Ishikawa (cell line): ENCODE results near the gene SIX5.

ENCODE experiments used
- CEBPB ChIP-seq: IDR thresholded peaks from 2 replicates; pipeline ENCODE4 v1.6.1; 2012
- YY1 ChIP-seq: IDR thresholded peaks from 2 replicates; pipeline ENCODE4 v1.6.1; 2012; ENCODE audit warnings: low read depth

GRCh38 chr19:45786533-45786894 is 17.5 kb upstream of the SIX5 start:
- TF ChIP-seq CEBPB (no peak), YY1 (no peak)
